ENCODE measurements around the gene SDK2. TPM values are rescaled to one million over a fixed set of nuclear protein-coding genes. Genes with fewer than 3 reads are reported as not detected.
A peak's percentile ranks its signal among the peaks of the same experiment; 100 is the strongest.

SDK2 gene
- total RNA-seq, 1 donor: under 0.01 TPM

GRCh38 chr17:73647772-73648542 lies 3.7 kb upstream of the SDK2 start:
- H3K4me3 ChIP-seq (ENCODE audit: low read depth, low read length): no peak overlapping the region
- TF ChIP-seq CTCF (IDR thresholded peaks at IDR 0.05; ENCODE audit: insufficient read depth, low read depth, low read length): no peak
- DNase-seq (ENCODE audit: low read depth): no peak

GRCh38 chr17:73647301-73647695 lies 3.1 kb upstream of the SDK2 start:
- H3K4me3 ChIP-seq (ENCODE audit: low read depth, low read length): no peak overlapping the region
- no peak for TF ChIP-seq CTCF (IDR thresholded peaks at IDR 0.05; ENCODE audit: insufficient read depth, low read depth, low read length)
- no peak for DNase-seq (ENCODE audit: low read depth)

- no peak overlapping the region for H3K4me3 ChIP-seq (ENCODE audit: low read depth, low read length)
- no peak for TF ChIP-seq CTCF (IDR thresholded peaks at IDR 0.05; ENCODE audit: insufficient read depth, low read depth, low read length)
- DNase-seq (ENCODE audit: low read depth): no peak
Measured at GRCh38 chr17:73646409-73647300, 2.4 kb upstream of the SDK2 start.

- no peak for TF ChIP-seq CTCF (IDR thresholded peaks at IDR 0.05; ENCODE audit: insufficient read depth, low read depth, low read length)
- peak; percentile 16 for DNase-seq (ENCODE audit: low read depth)
- no peak overlapping the region for H3K4me3 ChIP-seq (ENCODE audit: low read depth, low read length)
Measured at GRCh38 chr17:73645050-73645871, 1.0 kb upstream of the SDK2 start.

GRCh38 chr17:73643852-73644144 lies 447 bp downstream of the SDK2 start:
- no peak for DNase-seq (ENCODE audit: low read depth)
- no peak overlapping the region for H3K4me3 ChIP-seq (ENCODE audit: low read depth, low read length)
- TF ChIP-seq CTCF (IDR thresholded peaks at IDR 0.05; ENCODE audit: insufficient read depth, low read depth, low read length): no peak

- peak overlapping the region; percentile 3 for H3K4me3 ChIP-seq (ENCODE audit: low read depth, low read length)
- DNase-seq (ENCODE audit: low read depth): no peak
- peak; percentile 18 for TF ChIP-seq CTCF (IDR thresholded peaks at IDR 0.05; ENCODE audit: insufficient read depth, low read depth, low read length)
Measured at GRCh38 chr17:73643001-73643851, 1.0 kb downstream of the SDK2 start.
